ENCODE results near the gene ATP6V0A1.

DNA sequence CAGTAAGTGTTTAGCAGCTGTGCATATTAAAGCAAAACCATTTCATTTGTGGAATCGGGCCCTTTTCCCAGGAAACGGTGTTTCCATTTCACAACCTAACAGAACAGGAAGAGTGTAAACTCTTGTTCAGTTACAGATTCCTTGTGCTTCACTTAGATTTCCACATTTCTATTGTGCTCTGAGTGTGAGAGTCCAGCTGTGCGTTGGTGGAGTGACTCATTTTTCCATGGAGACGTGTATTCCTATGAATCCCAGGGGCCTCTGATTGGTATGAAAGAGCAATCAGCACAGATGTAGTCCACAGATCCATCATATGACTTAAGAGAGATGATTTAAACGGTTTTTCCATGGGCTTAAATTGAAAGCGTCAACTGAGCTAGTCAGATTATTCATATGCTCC, 22.3 kb upstream of the ATP6V0A1 start:
- TF ChIP-seq, protein P1, sequence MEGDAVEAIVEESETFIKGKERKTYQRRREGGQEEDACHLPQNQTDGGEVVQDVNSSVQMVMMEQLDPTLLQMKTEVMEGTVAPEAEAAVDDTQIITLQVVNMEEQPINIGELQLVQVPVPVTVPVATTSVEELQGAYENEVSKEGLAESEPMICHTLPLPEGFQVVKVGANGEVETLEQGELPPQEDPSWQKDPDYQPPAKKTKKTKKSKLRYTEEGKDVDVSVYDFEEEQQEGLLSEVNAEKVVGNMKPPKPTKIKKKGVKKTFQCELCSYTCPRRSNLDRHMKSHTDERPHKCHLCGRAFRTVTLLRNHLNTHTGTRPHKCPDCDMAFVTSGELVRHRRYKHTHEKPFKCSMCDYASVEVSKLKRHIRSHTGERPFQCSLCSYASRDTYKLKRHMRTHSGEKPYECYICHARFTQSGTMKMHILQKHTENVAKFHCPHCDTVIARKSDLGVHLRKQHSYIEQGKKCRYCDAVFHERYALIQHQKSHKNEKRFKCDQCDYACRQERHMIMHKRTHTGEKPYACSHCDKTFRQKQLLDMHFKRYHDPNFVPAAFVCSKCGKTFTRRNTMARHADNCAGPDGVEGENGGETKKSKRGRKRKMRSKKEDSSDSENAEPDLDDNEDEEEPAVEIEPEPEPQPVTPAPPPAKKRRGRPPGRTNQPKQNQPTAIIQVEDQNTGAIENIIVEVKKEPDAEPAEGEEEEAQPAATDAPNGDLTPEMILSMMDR (IDR thresholded peaks at IDR 0.05) = no peak
- TF ChIP-seq POLR2A (IDR thresholded peaks at IDR 0.05) = no peak

Data from testis (tissue), 2 donors.